Dermis blood vessel endothelial cell (primary cell): ENCODE results near the gene MUS81. TPM values are rescaled to one million over a fixed set of nuclear protein-coding genes. Genes with fewer than 3 reads are reported as not detected.
"Not testable (repeated sequence)": the region's sequence is repeated elsewhere in the genome, so short reads cannot be mapped to it uniquely, and the experiment has no call there.

Experiments
- DNase-seq: peaks from one replicate; pipeline ENCODE4 v3.0.0; 2010
- total RNA-seq: library from RNA; depleted of rRNA; stranded (reverse); fragments of >200 nt; gene quantifications from 2 replicates; pipeline ENCODE4 v1.2.3, GENCODE V29; 2014

MUS81 gene
- total RNA-seq, 1 donor from 2014 or later = 49.7 TPM

- DNase-seq = not testable (repeated sequence)
Observed at GRCh38 chr11:65848693-65849092, 11.5 kb upstream of the MUS81 start.

GRCh38 chr11:65849366-65849765 is 10.9 kb upstream of the MUS81 start:
- no peak for DNase-seq

- no peak for DNase-seq
Observed at GRCh38 chr11:65849771-65850216, 10.4 kb upstream of the MUS81 start.

GRCh38 chr11:65850217-65851082 is 9.8 kb upstream of the MUS81 start:
- no peak for DNase-seq

DNA sequence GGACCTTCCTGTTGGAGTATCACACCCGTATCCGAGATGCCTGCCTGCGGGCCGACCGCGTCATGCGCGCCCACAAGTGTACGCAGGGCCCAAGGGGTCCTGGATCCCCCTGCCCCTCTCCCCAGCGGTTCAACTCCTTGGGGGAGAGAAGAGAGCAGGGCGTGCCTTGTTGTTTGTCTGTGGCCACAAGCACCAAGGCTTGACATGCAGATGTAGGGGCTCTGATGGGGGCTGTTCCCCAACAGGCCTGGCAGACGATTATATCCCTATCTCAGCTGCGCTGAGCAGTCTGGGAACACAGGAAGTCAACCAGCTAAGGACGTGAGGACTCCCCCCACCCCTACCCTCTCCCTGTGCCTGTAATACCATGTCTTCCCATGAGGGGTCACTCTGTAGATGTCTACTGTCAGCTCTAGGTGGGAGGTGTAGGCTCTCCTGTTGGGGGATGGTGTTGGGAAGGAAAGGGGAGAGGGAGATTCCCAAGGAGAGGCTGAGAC is 9.1 kb upstream of the MUS81 start:
- peak; percentile 45 for DNase-seq

- DNase-seq = no peak
Observed at GRCh38 chr11:65851811-65852507, 8.3 kb upstream of the MUS81 start.

- DNase-seq = no peak
Observed at GRCh38 chr11:65852508-65853245, 7.6 kb upstream of the MUS81 start.

DNA sequence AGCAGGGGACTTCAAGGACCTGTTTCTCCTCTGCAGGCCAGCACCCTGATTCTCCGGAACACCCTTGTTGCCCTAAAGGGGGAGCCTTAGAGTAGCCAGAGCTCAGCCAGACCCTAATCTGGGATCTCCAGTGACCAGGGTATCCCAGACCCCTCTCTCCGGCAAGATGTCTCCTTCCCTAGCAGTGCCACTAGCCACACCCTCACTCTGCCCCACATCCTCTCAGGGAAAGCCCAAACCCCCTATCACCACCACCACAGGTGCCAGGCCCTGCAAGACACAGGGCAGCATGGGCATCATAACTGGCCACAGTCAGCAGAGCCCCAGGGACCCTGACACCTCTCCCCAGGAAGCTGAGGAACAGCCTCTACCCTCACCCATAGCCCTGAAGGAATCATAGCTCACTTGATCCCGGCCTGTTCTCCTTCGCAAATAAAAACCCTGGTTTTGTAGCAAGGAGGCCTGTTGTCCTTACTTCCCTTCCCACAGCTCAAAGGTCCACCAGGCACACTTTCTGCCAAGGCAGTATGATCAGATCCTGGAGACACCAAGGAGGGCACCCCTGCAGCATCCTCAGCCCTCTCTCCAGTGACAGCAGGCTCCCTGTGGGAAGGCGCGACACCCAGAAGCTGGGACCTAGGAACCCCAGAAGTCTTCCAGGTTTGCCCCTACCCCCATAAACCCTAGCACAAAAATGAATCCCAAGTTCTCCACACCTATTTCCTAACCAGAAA is 6.8 kb upstream of the MUS81 start:
- no peak for DNase-seq

DNA sequence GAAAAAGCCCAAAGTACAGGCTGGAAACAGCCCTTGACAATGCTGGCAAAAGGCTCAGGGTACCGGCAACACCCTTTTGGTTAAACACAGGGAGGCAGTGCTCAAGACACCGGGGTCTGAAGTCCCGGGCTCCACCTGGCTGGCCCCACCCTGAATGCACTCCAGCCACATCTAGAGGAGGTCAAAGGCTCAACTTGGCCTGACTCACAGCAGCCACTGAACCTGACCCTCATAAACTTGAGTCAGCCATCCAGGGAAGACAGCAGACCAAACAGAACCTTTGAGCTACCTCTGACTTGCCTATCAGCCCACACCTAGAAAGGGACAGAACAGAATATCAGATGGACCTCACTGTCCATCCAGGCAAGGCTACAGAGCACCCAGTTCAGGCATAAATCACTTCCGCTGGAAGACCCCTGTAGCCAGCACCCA is 6.1 kb upstream of the MUS81 start:
- no peak for DNase-seq

GRCh38 chr11:65854852-65855837 is 5.1 kb upstream of the MUS81 start:
- no peak for DNase-seq

DNA sequence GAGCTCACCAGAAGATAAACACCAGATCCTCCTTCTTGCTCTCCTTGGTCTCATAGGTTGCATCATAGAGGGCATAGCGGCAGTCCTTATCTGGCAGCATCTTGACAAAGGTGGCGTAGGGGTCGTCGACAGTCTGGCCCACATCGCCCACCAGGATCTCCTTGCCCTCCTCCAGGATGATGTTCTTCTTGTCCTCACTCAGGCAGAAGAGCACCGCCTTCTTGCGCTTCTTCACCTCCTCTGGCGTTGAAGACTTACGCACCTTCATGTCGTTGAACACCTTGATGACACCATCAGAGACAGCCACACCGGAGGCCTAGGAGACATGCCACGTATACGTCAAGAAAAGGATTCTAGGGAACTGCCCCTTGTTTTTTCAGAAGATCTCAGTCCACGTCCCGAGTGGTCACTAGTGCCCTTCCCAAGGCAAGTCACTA is 4.3 kb upstream of the MUS81 start:
- DNase-seq = no peak

DNA sequence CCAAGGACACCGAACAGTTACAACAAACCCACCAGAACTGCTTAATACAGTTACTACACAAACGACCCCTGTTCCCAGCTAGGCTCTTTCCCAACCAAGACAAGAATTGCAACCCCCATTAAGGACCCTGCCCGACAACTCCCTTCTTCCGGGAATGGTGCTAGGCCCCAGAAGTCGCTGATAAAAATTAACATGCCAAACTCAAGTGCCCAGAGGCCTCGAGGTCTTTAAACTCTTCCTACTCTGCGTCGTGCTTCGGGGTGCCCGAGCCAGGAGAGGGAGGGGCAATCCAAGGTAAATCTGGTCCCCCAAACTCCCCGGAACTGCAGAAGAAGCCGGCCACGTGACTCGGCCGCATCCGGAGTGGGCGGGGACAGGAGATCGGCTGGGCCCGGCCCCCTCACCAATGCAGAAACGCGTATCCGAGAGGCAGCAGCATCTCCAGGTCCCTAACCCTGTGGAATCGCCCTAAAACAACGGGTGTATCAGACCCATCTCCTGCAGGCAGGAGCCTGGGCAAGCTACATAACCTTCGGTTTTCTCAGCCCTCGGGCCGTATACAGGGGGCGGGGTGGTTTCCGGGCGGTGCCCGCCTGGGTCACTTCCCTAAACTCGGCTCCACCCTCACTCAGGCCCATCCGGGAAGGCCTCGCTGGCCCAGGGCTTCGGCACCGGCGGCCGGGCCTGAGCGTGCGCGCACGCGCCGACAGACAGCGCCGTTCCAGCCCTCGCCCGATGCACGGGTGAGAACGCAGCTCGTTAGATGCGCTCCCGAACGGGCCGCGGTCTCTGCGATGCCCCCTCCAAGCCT is 3.3 kb upstream of the MUS81 start:
- DNase-seq = peak; percentile 71

GRCh38 chr11:65857500-65857852 is 2.8 kb upstream of the MUS81 start:
- no peak for DNase-seq

DNA sequence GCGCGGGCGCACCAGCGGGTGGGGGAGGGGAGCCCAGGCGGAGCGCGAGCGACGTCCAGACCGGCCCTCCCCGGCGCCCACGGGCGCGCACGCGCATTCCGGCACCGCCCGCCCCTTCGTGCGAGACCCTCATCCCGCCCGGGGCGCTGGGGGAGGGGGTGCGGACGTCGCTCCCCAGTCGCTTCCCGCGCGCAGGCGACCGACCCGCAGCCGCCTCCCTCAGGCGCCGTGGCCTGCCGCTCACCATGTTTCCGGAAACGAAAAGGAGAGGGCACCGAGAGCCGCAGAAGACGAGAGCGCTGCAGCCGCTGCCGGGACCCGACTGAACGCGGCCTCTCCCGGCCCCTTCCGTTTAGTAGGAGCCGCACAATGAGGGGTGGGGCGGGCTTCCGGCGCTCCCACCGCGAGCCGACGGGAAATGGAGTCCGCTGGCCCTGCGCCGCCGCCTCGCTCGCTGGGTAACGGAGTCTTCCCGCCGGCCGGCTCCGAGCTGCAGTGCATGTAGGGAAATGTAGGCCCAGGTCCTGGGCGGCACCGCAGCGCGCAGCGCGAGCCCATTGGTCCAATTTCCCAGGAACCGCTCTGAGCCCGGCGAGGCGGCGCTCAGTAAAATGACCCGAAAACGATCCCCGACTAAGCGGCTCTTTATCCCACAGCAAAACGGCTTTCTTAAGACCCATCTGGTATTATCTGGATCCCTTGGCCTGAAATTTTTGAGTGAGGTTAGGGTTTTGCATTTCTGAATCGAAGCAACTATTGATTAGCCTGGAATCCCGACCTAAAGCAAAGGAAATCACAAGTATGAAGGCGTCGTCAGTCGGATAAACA is 2.2 kb upstream of the MUS81 start, which contains the start of gene CFL1:
Gene CFL1 (minus strand): TSS at position 328 of the 828 bp plus-strand sequence. CDS start 81 bp downstream, at position 247.
- DNase-seq = peak; percentile 98

- DNase-seq = no peak
Observed at GRCh38 chr11:65858681-65859087, 1.5 kb upstream of the MUS81 start.

GRCh38 chr11:65859095-65859811 is 980 bp upstream of the MUS81 start:
- peak; percentile 99 for DNase-seq

DNA sequence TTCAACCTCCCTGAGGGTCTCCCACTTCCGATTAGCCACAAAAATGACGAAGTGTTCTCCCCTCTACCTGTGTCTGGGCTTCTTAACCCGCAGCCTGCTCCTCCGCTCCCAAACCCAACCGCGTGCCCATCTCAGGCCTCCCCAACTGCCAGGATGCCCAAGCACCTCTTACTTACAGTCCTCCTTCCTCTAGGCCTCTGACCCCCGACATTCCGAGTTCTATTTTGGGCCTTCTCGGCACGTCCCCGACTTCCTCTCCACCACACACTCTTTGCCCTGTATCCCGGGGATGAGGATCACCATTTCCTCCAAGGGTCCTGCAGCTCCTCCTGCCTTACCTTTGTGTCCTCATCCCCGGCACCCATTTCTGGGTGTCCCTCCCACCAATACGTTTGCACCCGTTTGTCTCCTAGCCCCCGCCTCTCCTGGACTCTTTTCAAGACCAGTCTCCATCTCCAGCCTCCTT is 388 bp upstream of the MUS81 start:
- DNase-seq = no peak

- DNase-seq = peak; percentile 36
Observed at GRCh38 chr11:65861165-65861505, 902 bp downstream of the MUS81 start.
